OCI-LY1 (cell line): ENCODE data around the gene COL5A2.

Source experiments
- H2AFZ ChIP-seq: fragments of 200-600 bp; sonication (generic), shearing (Covaris generic); 2 replicates; pipeline ENCODE4 v1.6.0; 2014; ENCODE audit warnings: antibody characterized with exemption, mild to moderate bottlenecking, low read length
- H3F3A ChIP-seq: fragments of 200-600 bp; sonication (generic), shearing (Covaris generic); 2 replicates; pipeline ENCODE4 v1.6.0; 2014; ENCODE audit warnings: mild to moderate bottlenecking, antibody characterized with exemption, low read length, moderate library complexity; ENCODE audit not compliant: insufficient read depth
- H3K27ac ChIP-seq: fragments of 200-600 bp; sonication (generic); 2 replicates; pipeline ENCODE4 v1.5.1; 2014; ENCODE audit warnings: low read length, mixed run types, mild to moderate bottlenecking, low read depth; ENCODE audit not compliant: poor library complexity, severe bottlenecking
- H3K27me3 ChIP-seq: fragments of 200-600 bp; sonication (generic); 2 replicates; pipeline ENCODE4 v1.6.0; 2014; ENCODE audit warnings: antibody characterized with exemption, mild to moderate bottlenecking, low read length, moderate library complexity; ENCODE audit not compliant: insufficient read depth
- H3K36me3 ChIP-seq: fragments of 200-600 bp; sonication (generic); 2 replicates; pipeline ENCODE4 v1.6.1; 2014; ENCODE audit warnings: mild to moderate bottlenecking, antibody characterized with exemption, low read length, moderate library complexity, mixed read lengths; ENCODE audit not compliant: insufficient read depth
- H3K4me1 ChIP-seq: fragments of 200-600 bp; sonication (generic); 2 replicates; pipeline ENCODE4 v1.5.1; 2014; ENCODE audit warnings: mild to moderate bottlenecking, low read length, moderate library complexity; ENCODE audit not compliant: insufficient read depth, severe bottlenecking
- H3K4me2 ChIP-seq: fragments of 200-600 bp; sonication (generic), shearing (Covaris generic); 2 replicates; pipeline ENCODE4 v1.6.1; 2014; ENCODE audit warnings: low read length
- H3K4me3 ChIP-seq: fragments of 200-600 bp; sonication (generic); 2 replicates; pipeline ENCODE4 v1.5.1; 2014; ENCODE audit warnings: low read length, low read depth, mild to moderate bottlenecking, mixed read lengths; ENCODE audit not compliant: poor library complexity, severe bottlenecking
- H3K79me2 ChIP-seq: fragments of 200-600 bp; shearing (Covaris generic); 2 replicates; pipeline ENCODE4 v1.6.1; 2016; ENCODE audit warnings: mixed run types, low read length, mixed read lengths; ENCODE audit not compliant: insufficient read depth
- H3K9ac ChIP-seq: fragments of 200-600 bp; sonication (generic), shearing (Covaris generic); 2 replicates; pipeline ENCODE4 v1.6.1; 2014; ENCODE audit warnings: mild to moderate bottlenecking, low read length, mixed read lengths
- H3K9me2 ChIP-seq: fragments of 200-600 bp; sonication (generic), shearing (Covaris generic); 2 replicates; pipeline ENCODE4 v1.6.1; 2014; ENCODE audit warnings: low read depth, mild to moderate bottlenecking, low read length, mixed read lengths
- H3K9me3 ChIP-seq: fragments of 200-600 bp; shearing (Covaris generic); 2 replicates; pipeline ENCODE4 v1.6.1; 2014; ENCODE audit warnings: low read length, mixed read lengths
- H4K20me1 ChIP-seq: fragments of 200-600 bp; sonication (generic), shearing (Covaris generic); 2 replicates; pipeline ENCODE4 v1.6.0; 2016; ENCODE audit warnings: mild to moderate bottlenecking, low read length; ENCODE audit not compliant: insufficient read depth
- CTCF ChIP-seq: fragments of 200-600 bp; sonication (generic), shearing (Covaris generic); IDR thresholded peaks from 2 replicates; pipeline ENCODE4 v1.5.1; 2017; ENCODE audit warnings: mild to moderate bottlenecking, antibody characterized with exemption, low read length, moderate library complexity, mixed read lengths
- EZH2 ChIP-seq: fragments of 200-600 bp; sonication (generic), shearing (Covaris generic); IDR thresholded peaks from 2 replicates; pipeline ENCODE4 v1.8.0; 2017; ENCODE audit warnings: borderline replicate concordance, mixed run types, mild to moderate bottlenecking, antibody characterized with exemption, low read length, moderate library complexity, mixed read lengths

Gene COL5A2

GRCh38 chr2:189147989-189148388 is 31.6 kb downstream of the COL5A2 start:
- Histone ChIP-seq H3K27me3 (no peaks in the 10 kb centered on the region), H3K4me3 (no peak overlapping the region), H3K36me3 (no peaks in the 10 kb centered on the region), H2AFZ (no peak overlapping the region), H3K4me2 (no peak overlapping the region), H3K27ac (no peak overlapping the region), H3K79me2 (no peaks in the 10 kb centered on the region), H4K20me1 (no peaks in the 10 kb centered on the region), H3K4me1 (no peaks in the 10 kb centered on the region), H3F3A (no peaks in the 10 kb centered on the region), H3K9ac (no peak overlapping the region), H3K9me3 (no peaks in the 10 kb centered on the region), H3K9me2 (no peaks in the 10 kb centered on the region)
- TF ChIP-seq EZH2 (no peak), CTCF (no peak)

- no peak overlapping the region for H3K27ac ChIP-seq
- no peaks in the 10 kb centered on the region for H3K79me2 ChIP-seq
- no peaks in the 10 kb centered on the region for H3K36me3 ChIP-seq
- no peak overlapping the region for H2AFZ ChIP-seq
- no peaks in the 10 kb centered on the region for H4K20me1 ChIP-seq
- no peaks in the 10 kb centered on the region for H3K9me2 ChIP-seq
- no peaks in the 10 kb centered on the region for H3F3A ChIP-seq
- no peak for TF ChIP-seq CTCF
- no peak overlapping the region for H3K4me3 ChIP-seq
- H3K9me3 ChIP-seq, result no peaks in the 10 kb centered on the region
- no peak overlapping the region for H3K9ac ChIP-seq
- no peaks in the 10 kb centered on the region for H3K27me3 ChIP-seq
- no peaks in the 10 kb centered on the region for H3K4me1 ChIP-seq
- H3K4me2 ChIP-seq, result no peak overlapping the region
These were observed 32.2 kb downstream of the COL5A2 start for GRCh38 chr2:189147361-189147760.

GRCh38 chr2:189146553-189146952 is 33.0 kb downstream of the COL5A2 start:
- H3K9me3 ChIP-seq, result no peaks in the 10 kb centered on the region
- H3K9ac ChIP-seq, result no peak overlapping the region
- H3K36me3 ChIP-seq, result no peaks in the 10 kb centered on the region
- no peak overlapping the region for H3K27ac ChIP-seq
- H3K4me3 ChIP-seq, result no peak overlapping the region
- H3K79me2 ChIP-seq, result no peaks in the 10 kb centered on the region
- no peaks in the 10 kb centered on the region for H3F3A ChIP-seq
- no peaks in the 10 kb centered on the region for H3K27me3 ChIP-seq
- TF ChIP-seq CTCF (no peak), EZH2 (no peak)
- no peak overlapping the region for H3K4me2 ChIP-seq
- H4K20me1 ChIP-seq, result no peaks in the 10 kb centered on the region
- no peak overlapping the region for H2AFZ ChIP-seq
- no peaks in the 10 kb centered on the region for H3K9me2 ChIP-seq
- no peaks in the 10 kb centered on the region for H3K4me1 ChIP-seq
